Measurements from ENCODE around the gene PRAMEF11. TPM values are rescaled to one million over a fixed set of nuclear protein-coding genes. Genes with fewer than 3 reads are reported as not detected.
"Not testable (repeated sequence)": the region's sequence is repeated elsewhere in the genome, so short reads cannot be mapped to it uniquely, and the experiment has no call there.

Gene PRAMEF11
- total RNA-seq, 1 donor from 2014 or later, result not detected

GRCh38 chr1:12811409-12811784 is 19.8 kb downstream of the PRAMEF11 start:
- DNase-seq, result no peak
- Mint-ChIP-seq H3K4me1 (no peaks in the 10 kb centered on the region), H3K4me3 (no peak overlapping the region), H3K36me3 (ENCODE audit: low read depth) (no peaks in the 10 kb centered on the region), H3K27me3 (peaks cover 17% of the 10 kb centered on the region), H3K27ac (no peak overlapping the region), H3K9me3 (peaks cover 3% of the 10 kb centered on the region)
- no peak for ATAC-seq (ENCODE audit: low read depth)
- intact Hi-C loops (cut with micrococcal nuclease), result no loop called here
- CTCF ChIA-PET, result no interaction called here
- TF ChIP-seq, protein P1, sequence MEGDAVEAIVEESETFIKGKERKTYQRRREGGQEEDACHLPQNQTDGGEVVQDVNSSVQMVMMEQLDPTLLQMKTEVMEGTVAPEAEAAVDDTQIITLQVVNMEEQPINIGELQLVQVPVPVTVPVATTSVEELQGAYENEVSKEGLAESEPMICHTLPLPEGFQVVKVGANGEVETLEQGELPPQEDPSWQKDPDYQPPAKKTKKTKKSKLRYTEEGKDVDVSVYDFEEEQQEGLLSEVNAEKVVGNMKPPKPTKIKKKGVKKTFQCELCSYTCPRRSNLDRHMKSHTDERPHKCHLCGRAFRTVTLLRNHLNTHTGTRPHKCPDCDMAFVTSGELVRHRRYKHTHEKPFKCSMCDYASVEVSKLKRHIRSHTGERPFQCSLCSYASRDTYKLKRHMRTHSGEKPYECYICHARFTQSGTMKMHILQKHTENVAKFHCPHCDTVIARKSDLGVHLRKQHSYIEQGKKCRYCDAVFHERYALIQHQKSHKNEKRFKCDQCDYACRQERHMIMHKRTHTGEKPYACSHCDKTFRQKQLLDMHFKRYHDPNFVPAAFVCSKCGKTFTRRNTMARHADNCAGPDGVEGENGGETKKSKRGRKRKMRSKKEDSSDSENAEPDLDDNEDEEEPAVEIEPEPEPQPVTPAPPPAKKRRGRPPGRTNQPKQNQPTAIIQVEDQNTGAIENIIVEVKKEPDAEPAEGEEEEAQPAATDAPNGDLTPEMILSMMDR (IDR thresholded peaks at IDR 0.05), result no peak
- POLR2A ChIA-PET, result no interaction called here

- Mint-ChIP-seq H3K4me1 (no peaks in the 10 kb centered on the region), H3K9me3 (peaks cover 3% of the 10 kb centered on the region), H3K27ac (no peak overlapping the region), H3K27me3 (peaks cover 17% of the 10 kb centered on the region), H3K4me3 (no peak overlapping the region), H3K36me3 (ENCODE audit: low read depth) (no peaks in the 10 kb centered on the region)
- ChIA-PET POLR2A (no interaction called here), CTCF (no interaction called here)
- ATAC-seq (ENCODE audit: low read depth) (no peak), DNase-seq (no peak)
- TF ChIP-seq, protein P1 (IDR thresholded peaks at IDR 0.05), result no peak
- intact Hi-C loops (cut with micrococcal nuclease), result no loop called here
Observed at GRCh38 chr1:12810691-12811408, 20.4 kb downstream of the PRAMEF11 start.

- Mint-ChIP-seq H3K4me3 (no peak overlapping the region), H3K4me1 (no peaks in the 10 kb centered on the region), H3K27me3 (peaks cover 17% of the 10 kb centered on the region), H3K36me3 (ENCODE audit: low read depth) (no peaks in the 10 kb centered on the region), H3K27ac (no peak overlapping the region), H3K9me3 (peaks cover 7% of the 10 kb centered on the region)
- ChIA-PET CTCF (no interaction called here), POLR2A (no interaction called here)
- DNase-seq, result no peak
- ATAC-seq (ENCODE audit: low read depth), result no peak
- TF ChIP-seq, protein P1 (IDR thresholded peaks at IDR 0.05), result no peak
- intact Hi-C loops (cut with micrococcal nuclease), result no loop called here
Observed at GRCh38 chr1:12809933-12810332, 21.3 kb downstream of the PRAMEF11 start.

DNA sequence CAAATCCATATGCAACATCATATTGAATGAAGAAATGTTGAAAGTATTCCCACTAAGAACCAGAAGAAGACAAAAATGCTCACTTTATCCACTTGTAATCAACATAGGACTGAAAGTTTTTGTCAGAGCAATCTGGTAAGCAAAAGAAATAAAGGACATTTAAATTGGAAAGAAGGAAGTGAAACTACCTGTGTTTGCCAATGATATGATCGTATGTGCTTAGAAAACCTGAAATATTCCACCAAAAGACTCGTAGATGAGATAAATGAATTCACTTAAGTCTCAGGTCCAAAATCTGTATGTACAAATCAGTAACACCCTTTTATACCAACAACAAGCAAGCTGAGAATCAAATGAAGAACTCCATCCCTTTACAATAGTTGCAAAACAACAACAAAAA is 31.5 kb downstream of the PRAMEF11 start:
- DNase-seq, result no peak
- CTCF ChIA-PET, result no interaction called here

GRCh38 chr1:12798911-12799310 is 32.3 kb downstream of the PRAMEF11 start:
- ATAC-seq (ENCODE audit: low read depth), result no peak
- Mint-ChIP-seq H3K27ac (no peak overlapping the region), H3K9me3 (no peaks in the 10 kb centered on the region), H3K4me3 (no peak overlapping the region), H3K4me1 (no peaks in the 10 kb centered on the region), H3K36me3 (ENCODE audit: low read depth) (no peaks in the 10 kb centered on the region), H3K27me3 (peaks cover 3% of the 10 kb centered on the region)
- DNase-seq, result no peak
- TF ChIP-seq, protein P1 (IDR thresholded peaks at IDR 0.05), result no peak
- intact Hi-C loops (cut with micrococcal nuclease), result no loop called here
- ChIA-PET POLR2A (no interaction called here), CTCF (no interaction called here)

More for the DNA sequence above, 31.5 kb downstream of the PRAMEF11 start:
- H3K9me3 Mint-ChIP-seq, result peaks cover 5% of the 10 kb centered on the region
- H3K4me3 Mint-ChIP-seq, result no peak overlapping the region
- no peak for ATAC-seq (ENCODE audit: low read depth)
- POLR2A ChIA-PET, result no interaction called here
- H3K27me3 Mint-ChIP-seq, result peaks cover 3% of the 10 kb centered on the region
- H3K36me3 Mint-ChIP-seq (ENCODE audit: low read depth), result no peaks in the 10 kb centered on the region
- no peaks in the 10 kb centered on the region for H3K4me1 Mint-ChIP-seq
- intact Hi-C loops (cut with micrococcal nuclease), result no loop called here
- TF ChIP-seq, protein P1 (IDR thresholded peaks at IDR 0.05), result no peak
- H3K27ac Mint-ChIP-seq, result no peak overlapping the region

GRCh38 chr1:12791097-12791496 is 40.1 kb downstream of the PRAMEF11 start, which contains the start of gene PRAMEF1:
TSS of gene PRAMEF1 (plus strand) at chr1:12791397. CDS start at chr1:12793228, 1,831 bp downstream.
- H3K27ac Mint-ChIP-seq; ATAC-seq (ENCODE audit: low read depth); H3K4me3 Mint-ChIP-seq; DNase-seq; POLR2A ChIA-PET; H3K9me3 Mint-ChIP-seq; intact Hi-C loops (cut with micrococcal nuclease); CTCF ChIA-PET; H3K36me3 Mint-ChIP-seq (ENCODE audit: low read depth); H3K27me3 Mint-ChIP-seq; H3K4me1 Mint-ChIP-seq: not testable (repeated sequence)

GRCh38 chr1:12784729-12785128 is 46.5 kb downstream of the PRAMEF11 start:
- H3K4me3 Mint-ChIP-seq; CTCF ChIA-PET; H3K27me3 Mint-ChIP-seq; ATAC-seq (ENCODE audit: low read depth); H3K36me3 Mint-ChIP-seq (ENCODE audit: low read depth); POLR2A ChIA-PET; DNase-seq; intact Hi-C loops (cut with micrococcal nuclease); H3K27ac Mint-ChIP-seq; H3K4me1 Mint-ChIP-seq: not testable (repeated sequence)
- peaks cover 14% of the 10 kb centered on the region for H3K9me3 Mint-ChIP-seq

- ATAC-seq (ENCODE audit: low read depth); intact Hi-C loops (cut with micrococcal nuclease); H3K4me3 Mint-ChIP-seq; H3K4me1 Mint-ChIP-seq; CTCF ChIA-PET; DNase-seq; H3K27me3 Mint-ChIP-seq; POLR2A ChIA-PET; H3K27ac Mint-ChIP-seq; H3K36me3 Mint-ChIP-seq (ENCODE audit: low read depth): not testable (repeated sequence)
- H3K9me3 Mint-ChIP-seq, result peaks cover 14% of the 10 kb centered on the region
Observed at GRCh38 chr1:12783783-12784182, 47.4 kb downstream of the PRAMEF11 start.
